Measurements from ENCODE around the gene SGK1.
"Not testable (repeated sequence)": the region's sequence is repeated elsewhere in the genome, so short reads cannot be mapped to it uniquely, and the experiment has no call there.

Gene SGK1

GRCh38 chr6:134328138-134328537 is 10.2 kb upstream of the SGK1 start:
- DNase-seq (ENCODE audit: low read depth in 2 of 2): no peak

- DNase-seq (ENCODE audit: low read depth in 2 of 2): not testable (repeated sequence)
Measured at GRCh38 chr6:134326192-134326591, 8.3 kb upstream of the SGK1 start.

GRCh38 chr6:134324766-134325165 is 6.9 kb upstream of the SGK1 start:
- no peak for DNase-seq (ENCODE audit: low read depth in 2 of 2)

- no peak for DNase-seq (ENCODE audit: low read depth in 2 of 2)
Measured at GRCh38 chr6:134324141-134324540, 6.2 kb upstream of the SGK1 start.

- DNase-seq (ENCODE audit: low read depth in 2 of 2): no peak
Measured at GRCh38 chr6:134323698-134324097, 5.8 kb upstream of the SGK1 start.

GRCh38 chr6:134323294-134323693 is 5.4 kb upstream of the SGK1 start:
- no peak for DNase-seq (ENCODE audit: low read depth in 2 of 2)

- DNase-seq (ENCODE audit: low read depth in 2 of 2): no peak
Measured at GRCh38 chr6:134322216-134322615, 4.3 kb upstream of the SGK1 start.

GRCh38 chr6:134321246-134321645 is 3.3 kb upstream of the SGK1 start:
- DNase-seq (ENCODE audit: low read depth in 2 of 2): no peak

- not testable (repeated sequence) for DNase-seq (ENCODE audit: low read depth in 2 of 2)
Measured at GRCh38 chr6:134319686-134320085, 1.8 kb upstream of the SGK1 start.

- no peak for DNase-seq (ENCODE audit: low read depth in 2 of 2)
Measured at GRCh38 chr6:134318974-134319281, 1.0 kb upstream of the SGK1 start.

- no peak for DNase-seq (ENCODE audit: low read depth in 2 of 2)
Measured at GRCh38 chr6:134318236-134318973, 493 bp upstream of the SGK1 start.

- no peak for DNase-seq (ENCODE audit: low read depth in 2 of 2)
Measured at GRCh38 chr6:134316733-134317431, 1.0 kb downstream of the SGK1 start.

GRCh38 chr6:134315974-134316441 is 1.9 kb downstream of the SGK1 start:
- DNase-seq (ENCODE audit: low read depth in 2 of 2): no peak

- no peak for DNase-seq (ENCODE audit: low read depth in 2 of 2)
Measured at GRCh38 chr6:134315189-134315588, 2.7 kb downstream of the SGK1 start.

- DNase-seq (ENCODE audit: low read depth in 2 of 2): no peak
Measured at GRCh38 chr6:134314006-134314821, 3.7 kb downstream of the SGK1 start.

GRCh38 chr6:134312038-134312660 is 5.8 kb downstream of the SGK1 start:
- DNase-seq (ENCODE audit: low read depth in 2 of 2): no peak

GRCh38 chr6:134310817-134311216 is 7.1 kb downstream of the SGK1 start:
- DNase-seq (ENCODE audit: low read depth in 2 of 2): no peak

GRCh38 chr6:134309983-134310605 is 7.8 kb downstream of the SGK1 start:
- DNase-seq (ENCODE audit: low read depth in 2 of 2): no peak

GRCh38 chr6:134309227-134309626 is 8.7 kb downstream of the SGK1 start:
- DNase-seq (ENCODE audit: low read depth in 2 of 2): no peak

- no peak for DNase-seq (ENCODE audit: low read depth in 2 of 2)
Measured at GRCh38 chr6:134308800-134309199, 9.1 kb downstream of the SGK1 start.

- DNase-seq (ENCODE audit: low read depth in 2 of 2): no peak
Measured at GRCh38 chr6:134307870-134308269, 10.0 kb downstream of the SGK1 start.

- no peak for DNase-seq (ENCODE audit: low read depth in 2 of 2)
Measured at GRCh38 chr6:134307075-134307474, 10.8 kb downstream of the SGK1 start.

All from fibroblast of skin of left quadriceps (primary cell).